Gastrocnemius medialis (tissue), 4 donors: Measurements from ENCODE around the gene PPP2R5C.

Source experiments
- POLR2A ChIP-seq, 2 donors: fragments of 450-650 bp; IDR thresholded peaks; one replicate each; pipeline ENCODE4 v1.6.1; 2017; ENCODE audit warnings: antibody characterized with exemption in 2 of 2, mild to moderate bottlenecking in 2 of 2, moderate library complexity in 2 of 2
- TF ChIP-seq, protein P1 (sequence below), 5 experiments: fragments of 450-650 bp in 3 of 5; fragments of 200-600 bp in 2 of 5; sonication (generic) in 2 of 5; IDR thresholded peaks in 4 of 5; conservative IDR thresholded peaks in 1 of 5; 1 replicate in 4 of 5; 2 replicates in 1 of 5; pipeline ENCODE4 v1.5.1; 2016 to 2019; ENCODE audit warnings: antibody characterized with exemption in 5 of 5, mild to moderate bottlenecking in 3 of 5, moderate library complexity in 3 of 5

DNA sequence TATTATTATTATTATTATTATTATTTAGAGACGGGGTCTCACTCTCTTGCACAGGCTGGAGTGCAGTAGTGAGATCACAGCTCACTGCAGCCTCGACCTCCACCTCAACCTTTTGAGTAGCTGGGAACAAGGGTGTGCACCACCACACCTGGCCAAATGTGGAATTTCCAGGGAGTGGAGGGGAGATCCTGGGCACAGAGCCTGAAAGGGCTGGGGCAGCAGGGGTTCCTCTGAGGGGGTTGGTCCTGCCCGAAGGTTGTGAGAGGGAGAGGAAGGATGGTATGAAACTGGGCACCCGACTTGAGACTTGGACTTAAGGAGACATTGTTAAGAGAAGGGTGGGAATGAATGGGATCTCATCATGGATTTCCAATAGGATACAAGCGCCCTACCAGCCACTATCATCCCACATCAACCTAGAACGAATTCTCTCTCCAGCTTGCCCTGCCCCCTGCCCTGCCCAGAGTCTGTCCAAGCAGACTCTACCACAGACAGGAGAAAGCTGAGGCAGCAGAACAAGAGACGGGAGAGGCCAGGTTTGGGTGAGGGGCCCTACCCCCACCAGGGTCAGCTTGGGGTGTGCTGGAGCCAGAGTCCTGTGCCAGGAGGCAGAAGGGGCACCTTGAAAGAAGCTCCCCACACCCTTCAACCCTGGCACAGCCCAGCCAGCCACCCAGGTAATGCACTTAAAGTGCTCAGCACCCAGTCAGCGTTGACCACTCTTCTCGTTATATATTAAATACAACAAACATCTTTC lies 200.4 kb downstream of the PPP2R5C start:
- TF ChIP-seq, protein P1, sequence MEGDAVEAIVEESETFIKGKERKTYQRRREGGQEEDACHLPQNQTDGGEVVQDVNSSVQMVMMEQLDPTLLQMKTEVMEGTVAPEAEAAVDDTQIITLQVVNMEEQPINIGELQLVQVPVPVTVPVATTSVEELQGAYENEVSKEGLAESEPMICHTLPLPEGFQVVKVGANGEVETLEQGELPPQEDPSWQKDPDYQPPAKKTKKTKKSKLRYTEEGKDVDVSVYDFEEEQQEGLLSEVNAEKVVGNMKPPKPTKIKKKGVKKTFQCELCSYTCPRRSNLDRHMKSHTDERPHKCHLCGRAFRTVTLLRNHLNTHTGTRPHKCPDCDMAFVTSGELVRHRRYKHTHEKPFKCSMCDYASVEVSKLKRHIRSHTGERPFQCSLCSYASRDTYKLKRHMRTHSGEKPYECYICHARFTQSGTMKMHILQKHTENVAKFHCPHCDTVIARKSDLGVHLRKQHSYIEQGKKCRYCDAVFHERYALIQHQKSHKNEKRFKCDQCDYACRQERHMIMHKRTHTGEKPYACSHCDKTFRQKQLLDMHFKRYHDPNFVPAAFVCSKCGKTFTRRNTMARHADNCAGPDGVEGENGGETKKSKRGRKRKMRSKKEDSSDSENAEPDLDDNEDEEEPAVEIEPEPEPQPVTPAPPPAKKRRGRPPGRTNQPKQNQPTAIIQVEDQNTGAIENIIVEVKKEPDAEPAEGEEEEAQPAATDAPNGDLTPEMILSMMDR (IDR thresholded peaks at IDR 0.05 in 4 of 5, conservative IDR thresholded peaks at IDR 0.05 in 1 of 5): no peak
- TF ChIP-seq POLR2A (IDR thresholded peaks at IDR 0.05): no peak
